ENCODE data around the gene EYA2.

The EYA2 gene

GRCh38 chr20:47141941-47142773 is 247.5 kb downstream of the EYA2 start:
- no peak for FAIRE-seq
- DNase-seq (ENCODE audit: insufficient read length, low spot score): no peak
- TF ChIP-seq CTCF (IDR thresholded peaks at IDR 0.05; ENCODE audit: insufficient read depth, missing control alignments): no peak

GRCh38 chr20:47142774-47143170 is 248.1 kb downstream of the EYA2 start:
- TF ChIP-seq CTCF (IDR thresholded peaks at IDR 0.05; ENCODE audit: insufficient read depth, missing control alignments): no peak
- FAIRE-seq: no peak

GRCh38 chr20:47143657-47144056 is 249.0 kb downstream of the EYA2 start:
- no peak for TF ChIP-seq CTCF (IDR thresholded peaks at IDR 0.05; ENCODE audit: insufficient read depth, missing control alignments)
- FAIRE-seq: no peak
- no peak for DNase-seq (ENCODE audit: insufficient read length, low spot score)

More at GRCh38 chr20:47142774-47143170, 248.1 kb downstream of the EYA2 start:
- no peak for DNase-seq (ENCODE audit: insufficient read length, low spot score)

- FAIRE-seq (no peak), DNase-seq (ENCODE audit: insufficient read length, low spot score) (no peak)
- TF ChIP-seq CTCF (IDR thresholded peaks at IDR 0.05; ENCODE audit: insufficient read depth, missing control alignments): no peak
Measured at GRCh38 chr20:47144463-47144862, 249.8 kb downstream of the EYA2 start.

- no peak for FAIRE-seq
- TF ChIP-seq CTCF (IDR thresholded peaks at IDR 0.05; ENCODE audit: insufficient read depth, missing control alignments): no peak
- no peak for DNase-seq (ENCODE audit: insufficient read length, low spot score)
Measured at GRCh38 chr20:47146686-47147085, 252.0 kb downstream of the EYA2 start.

GRCh38 chr20:47148059-47148458 is 253.4 kb downstream of the EYA2 start:
- TF ChIP-seq CTCF (IDR thresholded peaks at IDR 0.05; ENCODE audit: insufficient read depth, missing control alignments): no peak
- DNase-seq (ENCODE audit: insufficient read length, low spot score): no peak
- FAIRE-seq: no peak

- TF ChIP-seq CTCF (IDR thresholded peaks at IDR 0.05; ENCODE audit: insufficient read depth, missing control alignments): no peak
- DNase-seq (ENCODE audit: insufficient read length, low spot score) (no peak), FAIRE-seq (no peak)
Measured at GRCh38 chr20:47149939-47150338, 255.3 kb downstream of the EYA2 start.
